CD4-positive, alpha-beta T cell treated with Interferon alpha-2 for 1 hour (primary cell): ENCODE data around the gene SLC25A17.
"Not testable (repeated sequence)": the region's sequence is repeated elsewhere in the genome, so short reads cannot be mapped to it uniquely, and the experiment has no call there.

Experiments
- DNase-seq, 2 donors: peaks; one replicate each; pipeline ENCODE4 v3.0.0-alpha.2; 2020 to 2022

SLC25A17 gene

DNA sequence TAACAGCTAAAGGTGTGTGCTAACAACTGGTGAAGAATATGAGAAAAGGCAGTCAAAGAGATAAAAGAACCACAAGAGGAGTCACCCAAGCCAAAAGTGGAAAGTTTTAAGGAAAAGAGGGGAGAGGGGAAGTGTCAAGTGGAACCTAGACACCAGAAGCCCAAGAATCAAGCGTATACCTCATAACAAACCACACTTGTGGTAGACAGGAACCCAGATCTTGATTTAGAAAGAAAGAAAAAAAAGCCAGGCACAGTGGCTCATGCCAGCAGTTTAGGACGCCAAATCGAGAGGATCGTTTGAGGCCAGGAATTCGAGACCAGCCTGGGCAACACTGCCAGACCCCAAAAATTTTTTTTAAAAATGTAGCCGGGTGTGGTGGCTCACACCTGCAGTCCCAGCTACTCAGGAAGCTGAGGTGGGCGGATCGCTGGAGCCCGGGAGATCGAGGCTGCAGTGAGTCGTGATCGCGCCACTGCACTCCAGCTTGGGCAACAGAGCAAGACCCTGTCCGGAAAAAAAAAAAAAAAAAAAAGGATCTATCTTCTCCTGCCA is 877 bp downstream of the SLC25A17 start:
- peak in 1 of 2 donors; percentile 24 for DNase-seq

DNA sequence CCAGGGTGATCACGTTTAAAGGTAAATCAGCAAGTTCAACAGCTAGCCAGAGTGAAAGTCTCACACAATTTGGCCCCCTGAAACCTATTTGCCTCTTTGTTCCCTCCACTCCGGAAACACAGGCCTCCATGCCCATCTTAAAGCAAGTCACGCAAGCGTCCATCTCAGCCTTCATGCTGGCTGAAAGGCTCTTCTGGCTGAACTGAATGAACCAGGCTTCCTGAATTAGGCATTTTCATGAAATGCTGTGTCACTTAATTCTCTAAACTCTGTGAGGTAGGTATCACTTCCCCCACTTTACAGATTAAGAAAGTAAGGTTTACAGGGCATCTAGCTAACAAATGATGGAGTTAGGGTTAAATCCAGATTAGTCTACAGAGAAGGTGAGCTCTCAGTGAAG is 1.4 kb downstream of the SLC25A17 start:
- no peak for DNase-seq

DNA sequence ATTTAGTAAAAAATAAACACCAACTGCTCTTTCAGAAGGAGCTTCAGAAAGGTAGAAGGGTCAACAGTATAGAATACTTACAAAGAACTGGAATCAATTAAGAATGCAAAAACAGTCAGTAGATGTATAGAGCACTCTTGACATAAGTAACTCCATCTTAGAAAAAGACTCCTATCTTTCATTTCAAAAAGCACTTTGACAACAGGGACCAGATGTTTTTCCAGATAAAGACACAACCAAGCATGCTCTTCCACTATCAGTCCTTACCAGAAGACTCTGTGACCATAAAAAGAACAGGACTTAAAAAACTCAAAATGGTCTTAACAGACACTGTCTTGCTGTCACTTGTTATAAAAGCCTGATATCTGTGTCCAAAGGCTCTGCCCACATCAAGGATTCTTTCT is 5.2 kb downstream of the SLC25A17 start:
- DNase-seq = no peak

DNA sequence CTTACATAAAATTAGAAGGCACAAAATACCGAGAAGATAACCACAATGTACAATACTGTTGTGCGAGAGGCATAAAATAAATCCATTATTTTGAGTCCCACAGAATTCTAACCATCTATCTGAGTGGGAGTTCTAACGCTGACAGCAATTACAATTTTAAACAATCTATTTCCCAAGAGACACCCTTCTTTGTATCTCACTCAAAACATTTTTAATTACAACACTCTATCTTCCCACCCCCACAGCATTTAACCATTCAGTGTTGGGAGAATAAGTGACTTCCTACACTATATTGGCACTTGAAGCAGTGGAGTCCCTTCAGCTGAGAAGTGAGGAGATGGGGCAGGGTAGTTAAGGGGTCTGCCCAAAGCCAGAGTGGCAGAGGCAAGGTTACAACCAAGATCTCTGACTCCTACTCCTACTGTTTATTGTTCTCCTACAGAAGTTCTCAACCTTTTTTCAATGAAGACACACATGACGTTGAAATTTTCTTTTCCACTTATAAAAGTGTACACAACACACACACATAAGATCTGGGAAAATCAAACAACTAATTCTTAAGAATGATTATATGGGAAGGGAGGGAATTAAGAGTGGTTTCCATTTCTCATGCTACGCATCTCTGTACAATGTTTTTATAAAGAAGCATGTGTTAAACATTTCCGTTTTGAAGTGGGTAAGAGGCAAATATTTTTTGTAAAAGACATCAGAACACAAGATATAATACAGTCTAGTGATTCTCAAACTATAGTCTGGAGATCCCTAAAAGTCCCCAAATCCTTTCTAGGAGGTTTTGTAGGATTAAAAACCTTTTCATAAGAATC is 10.9 kb downstream of the SLC25A17 start:
- no peak for DNase-seq

DNA sequence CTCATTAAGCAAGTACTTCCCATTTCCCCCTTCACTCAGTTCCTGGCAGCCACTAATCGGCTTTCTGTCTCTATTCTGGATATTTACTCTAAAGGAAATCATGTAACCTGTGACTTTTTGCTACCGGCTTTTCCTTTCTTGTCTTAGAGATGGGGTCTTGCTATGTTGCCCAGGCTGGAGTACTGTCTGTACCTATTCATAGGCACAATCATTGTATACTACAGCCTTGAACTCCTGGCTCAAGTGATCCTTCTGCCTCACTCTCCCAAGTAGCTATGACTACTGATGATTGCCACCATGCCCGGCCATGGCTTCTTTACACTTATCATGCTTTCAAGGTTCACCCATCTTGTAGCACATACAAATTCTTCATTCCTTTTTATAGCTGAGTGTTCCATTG is 12.4 kb downstream of the SLC25A17 start:
- no peak for DNase-seq

DNA sequence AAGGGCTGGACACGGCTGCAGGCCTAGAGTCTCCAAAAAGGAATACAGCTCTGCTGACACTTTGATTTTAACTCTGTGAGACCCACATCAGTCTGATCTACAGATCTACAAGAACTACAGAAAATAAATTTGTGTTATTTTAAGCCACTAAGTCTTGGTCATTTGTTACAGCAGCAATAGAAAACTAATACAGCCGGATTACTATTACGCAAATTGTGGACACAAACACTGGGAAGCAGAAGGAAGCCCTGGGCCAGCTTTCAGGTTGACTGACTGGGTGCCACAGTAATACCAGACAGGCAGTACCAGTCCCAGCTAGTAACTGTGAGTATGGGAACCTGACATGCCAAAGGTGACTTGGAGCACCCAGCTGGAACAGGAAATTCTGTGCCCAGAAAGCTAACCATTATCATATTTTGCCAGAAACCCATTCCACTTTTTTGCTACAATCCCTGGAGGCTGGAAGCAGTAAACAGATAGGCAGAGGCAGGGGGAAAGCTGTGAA is 13.4 kb downstream of the SLC25A17 start:
- DNase-seq = no peak

DNA sequence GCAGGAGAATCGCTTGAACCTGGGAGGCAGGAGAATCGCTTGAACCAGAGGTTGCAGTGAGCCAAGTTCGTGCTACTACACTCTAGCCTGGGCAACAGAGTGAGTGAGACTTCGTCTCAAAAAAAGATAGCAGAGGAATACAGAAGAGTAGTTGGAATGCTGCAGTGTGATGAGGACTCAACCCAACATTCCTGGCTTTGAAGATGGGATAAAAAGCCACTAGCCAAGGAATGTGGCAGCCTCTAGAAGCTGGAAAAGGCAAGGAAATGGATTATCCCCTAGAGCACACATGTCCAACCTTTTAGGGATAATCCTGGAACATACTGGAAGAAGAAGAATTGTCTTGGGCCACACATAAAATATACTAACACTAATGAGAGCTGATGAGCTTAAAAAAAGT is 13.9 kb downstream of the SLC25A17 start:
- DNase-seq = no peak

DNA sequence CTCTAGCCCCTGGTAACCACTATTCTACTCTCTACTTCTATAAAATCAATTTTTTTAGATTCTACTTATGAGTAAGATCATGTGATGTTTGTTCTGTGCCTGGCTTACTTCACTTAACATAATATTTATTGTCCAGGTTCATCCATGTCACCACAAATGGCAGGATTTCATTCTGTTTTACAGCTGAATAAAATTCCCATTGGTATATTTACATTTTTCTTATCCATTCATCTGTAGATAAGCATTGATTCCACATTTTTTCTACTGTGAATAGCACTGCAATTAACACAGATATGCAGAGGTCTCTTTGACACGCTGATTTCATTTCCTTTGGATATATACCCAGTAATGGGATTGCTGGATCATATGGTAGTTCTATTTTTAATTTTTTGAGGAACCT is 15.8 kb downstream of the SLC25A17 start:
- no peak for DNase-seq

DNA sequence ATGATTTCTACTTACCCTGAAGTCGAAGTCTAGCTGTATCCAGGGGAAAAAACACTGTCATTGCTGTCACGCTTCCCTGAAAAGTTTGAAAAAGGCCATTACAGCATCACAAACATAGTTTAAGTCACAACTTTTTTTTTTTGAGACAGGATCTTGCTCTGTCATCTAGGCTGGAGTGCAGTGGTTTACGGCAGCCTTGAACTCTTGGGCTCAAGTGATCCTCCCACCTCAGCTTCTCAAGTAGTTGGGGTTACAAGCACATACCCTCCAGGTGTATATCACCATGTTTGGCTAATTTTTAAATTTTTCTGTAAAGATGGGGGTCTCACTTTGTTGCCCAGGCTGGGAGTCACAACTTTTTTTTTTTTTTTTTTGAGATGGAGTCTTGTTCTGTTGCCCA is 20.1 kb downstream of the SLC25A17 start:
- DNase-seq = no peak

DNA sequence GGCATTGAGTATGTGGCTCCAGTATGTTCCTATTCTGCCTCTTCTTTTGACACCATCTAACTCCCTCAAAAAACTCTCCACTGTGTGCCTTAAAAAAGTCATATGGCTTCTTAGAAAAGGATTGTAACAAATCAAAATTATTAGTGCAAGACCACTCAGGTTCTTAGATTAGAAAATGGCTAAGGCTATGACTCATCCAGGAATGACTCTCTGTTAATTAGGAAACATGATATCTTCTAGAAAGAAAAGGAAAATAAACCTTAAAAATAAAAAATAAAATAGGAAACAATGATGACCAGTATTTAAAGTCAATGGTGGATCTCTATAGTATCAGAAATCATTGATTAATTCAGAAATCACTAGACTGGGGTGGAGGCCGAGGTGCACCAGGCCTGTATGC is 21.7 kb downstream of the SLC25A17 start:
- no peak for DNase-seq

DNA sequence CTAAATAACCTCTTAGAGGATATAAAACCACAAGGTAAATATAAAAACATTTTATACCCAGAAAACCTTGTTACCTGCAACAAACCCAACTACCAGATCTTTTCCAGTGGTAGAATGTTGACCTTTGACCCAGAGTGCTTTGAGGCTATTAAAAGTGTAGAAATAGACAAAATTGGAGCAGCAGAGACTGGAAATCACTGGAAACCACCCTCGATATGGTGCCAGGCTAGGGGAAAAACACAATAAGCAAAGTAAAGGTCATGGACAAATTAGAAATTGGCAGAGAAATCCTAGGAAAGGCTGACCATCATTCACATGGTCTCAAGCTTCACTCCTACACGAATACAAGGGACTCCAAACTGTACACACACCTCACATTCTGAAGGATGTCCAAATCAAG is 26.7 kb downstream of the SLC25A17 start:
- DNase-seq = no peak

DNA sequence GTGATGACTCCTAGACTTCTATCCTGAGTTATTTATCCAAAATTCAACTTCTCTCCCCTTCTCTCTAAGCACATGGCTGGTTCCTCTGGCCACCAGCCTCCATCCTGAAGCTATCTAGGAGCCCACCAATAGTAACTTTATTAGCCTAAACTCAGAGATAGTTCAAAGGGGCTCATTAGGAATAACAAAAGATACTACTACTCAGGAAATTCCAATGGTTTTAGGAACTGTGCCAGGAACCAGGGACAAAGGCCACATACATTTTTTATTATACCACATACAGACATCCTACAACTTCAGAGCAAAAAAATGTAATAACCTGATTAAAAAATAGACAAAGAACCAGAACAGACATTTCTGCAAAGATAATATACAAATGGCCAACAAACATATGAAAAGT is 27.9 kb downstream of the SLC25A17 start:
- no peak for DNase-seq

DNA sequence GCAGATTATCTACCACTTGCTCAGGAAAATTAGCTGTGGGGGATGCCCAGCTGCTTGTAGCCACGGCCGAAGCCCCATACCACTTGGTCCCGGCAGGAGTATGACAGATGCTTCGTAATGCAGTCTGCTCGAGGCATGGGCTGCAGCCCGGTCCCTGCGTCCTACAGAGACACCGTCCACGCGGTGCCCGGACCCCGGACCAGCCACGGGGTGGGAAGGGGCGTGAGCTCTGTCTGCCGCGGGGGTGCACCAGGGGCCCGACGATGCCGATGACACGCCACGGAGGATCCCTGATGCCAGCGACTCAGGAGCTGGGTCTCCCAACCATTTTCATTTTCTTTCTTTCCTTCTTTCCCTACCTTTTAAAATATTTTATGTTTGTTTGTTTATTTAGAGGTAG is 30.0 kb downstream of the SLC25A17 start:
- no peak for DNase-seq

DNA sequence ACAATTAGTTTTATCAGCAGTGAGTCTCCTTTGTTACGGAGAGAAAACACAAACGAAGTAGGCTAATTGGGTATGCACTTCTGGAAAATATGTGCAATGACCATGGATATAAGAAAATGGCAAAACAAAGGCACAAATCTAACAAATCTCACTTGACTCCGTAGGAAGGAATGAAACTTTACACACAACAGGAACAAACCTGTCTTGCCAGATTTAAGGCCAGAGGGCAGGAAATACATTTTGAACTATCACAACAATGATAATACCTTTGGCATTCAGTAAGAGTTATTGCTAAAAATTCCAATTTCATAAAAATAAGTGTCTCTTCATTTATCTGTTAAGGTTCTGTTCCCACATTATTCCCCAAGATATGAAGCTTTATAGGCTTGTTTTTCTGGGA is 36.6 kb downstream of the SLC25A17 start:
- DNase-seq = no peak

DNA sequence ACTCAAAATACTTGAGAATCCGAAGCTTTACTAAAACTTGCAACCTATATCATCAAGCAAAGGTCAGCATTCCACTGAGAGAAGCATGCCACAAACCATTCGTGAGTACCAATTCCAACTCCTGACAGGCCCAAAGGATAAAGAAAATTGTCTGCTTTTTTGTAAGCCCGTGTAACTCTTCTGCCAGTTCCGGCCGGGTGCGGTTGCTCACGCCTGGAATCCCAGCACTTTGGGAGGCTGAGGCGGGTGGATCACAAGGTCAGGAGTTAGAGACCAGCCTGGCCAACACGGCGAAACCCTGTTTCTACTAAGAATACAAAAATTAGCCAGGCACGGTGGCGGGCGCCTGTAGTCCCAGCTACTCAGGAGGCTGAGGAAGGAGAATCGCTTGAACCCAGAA is 37.4 kb downstream of the SLC25A17 start:
- not testable (repeated sequence) for DNase-seq

DNA sequence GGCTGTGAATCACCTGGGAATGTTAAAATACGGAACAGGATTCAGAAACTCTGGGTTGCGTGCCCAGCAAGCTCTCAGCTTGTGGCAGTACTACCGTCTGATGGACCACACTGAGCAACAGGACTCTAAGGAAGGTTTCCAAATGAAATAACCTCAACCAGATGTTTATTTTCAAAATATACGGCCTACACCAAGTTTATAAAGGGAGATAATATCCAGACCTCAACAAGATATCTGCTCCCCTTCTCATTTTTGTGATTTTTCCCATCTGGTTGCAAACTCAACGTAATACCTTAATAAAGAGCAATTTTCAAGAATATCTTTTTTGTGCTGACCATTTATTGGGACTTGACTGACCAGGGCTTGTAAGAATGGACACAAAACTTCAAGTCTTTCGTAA is 49.4 kb downstream of the SLC25A17 start:
- DNase-seq = no peak

DNA sequence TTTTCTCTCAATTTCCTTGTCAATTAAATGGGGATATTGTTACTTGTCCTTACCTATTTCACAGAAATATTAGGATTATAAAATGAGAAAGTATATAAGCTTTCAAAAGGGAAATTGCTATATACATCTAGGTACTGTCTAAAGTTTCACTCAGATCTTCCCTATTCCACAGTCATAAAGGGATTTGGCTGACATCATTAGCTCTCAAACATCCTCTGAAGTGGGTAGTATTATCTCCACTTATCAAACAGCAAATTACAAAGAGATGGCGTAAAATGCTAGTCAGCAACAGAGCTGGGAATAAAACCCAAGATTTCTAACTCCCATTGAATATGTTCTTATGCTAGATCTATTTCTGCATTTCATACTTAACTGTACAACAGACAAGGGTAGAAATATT is 50.9 kb downstream of the SLC25A17 start:
- no peak for DNase-seq

DNA sequence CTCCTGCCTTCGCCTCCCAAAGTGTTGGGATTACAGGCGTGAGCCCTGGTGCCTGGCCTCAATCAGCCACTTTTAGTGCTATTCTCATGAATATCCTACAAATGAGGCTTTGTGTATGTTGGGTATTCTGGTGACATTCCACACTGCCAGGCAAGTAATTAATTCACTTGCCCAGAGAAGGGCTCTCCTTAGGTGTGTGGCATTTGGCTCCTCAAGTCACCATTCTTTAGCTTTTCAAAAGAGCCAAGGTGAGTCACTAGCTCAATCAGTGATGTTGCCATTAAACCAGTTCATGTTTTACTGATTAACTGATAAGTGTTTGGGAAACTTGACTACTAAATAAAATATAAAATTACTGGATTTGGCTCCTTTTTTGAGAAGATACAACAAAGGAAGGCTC is 52.2 kb downstream of the SLC25A17 start:
- no peak for DNase-seq

DNA sequence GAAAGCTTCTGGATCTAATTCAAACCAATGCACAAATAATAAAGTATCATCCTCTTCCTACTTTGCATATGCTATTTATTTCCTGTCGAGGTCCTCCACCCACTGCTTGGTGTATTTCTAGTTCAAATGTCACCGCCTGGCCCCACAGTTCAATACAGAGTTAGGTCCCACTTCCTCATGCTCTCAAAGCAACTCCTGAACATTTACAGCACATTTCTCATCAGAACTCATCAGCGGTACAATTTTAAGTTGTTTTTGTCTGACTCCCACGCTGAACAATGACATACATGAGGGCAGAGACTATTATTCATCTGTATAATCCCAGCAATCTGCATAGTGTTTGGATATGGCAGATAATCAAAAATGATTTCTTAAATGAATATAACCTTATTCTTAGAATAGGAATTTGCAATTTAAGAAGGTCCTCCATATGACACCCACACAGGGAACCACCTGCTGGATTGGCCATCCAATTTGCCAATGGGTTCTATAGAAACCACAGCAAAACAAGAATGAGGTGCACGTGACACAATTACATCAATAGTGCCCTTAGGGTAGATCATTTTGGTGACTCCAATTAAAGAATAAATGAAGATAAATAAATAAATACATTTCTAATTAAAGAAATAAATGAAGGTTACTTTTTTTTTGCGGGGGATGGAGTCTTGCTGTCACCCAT is 54.2 kb downstream of the SLC25A17 start:
- DNase-seq = peak; percentile 15 to 26

DNA sequence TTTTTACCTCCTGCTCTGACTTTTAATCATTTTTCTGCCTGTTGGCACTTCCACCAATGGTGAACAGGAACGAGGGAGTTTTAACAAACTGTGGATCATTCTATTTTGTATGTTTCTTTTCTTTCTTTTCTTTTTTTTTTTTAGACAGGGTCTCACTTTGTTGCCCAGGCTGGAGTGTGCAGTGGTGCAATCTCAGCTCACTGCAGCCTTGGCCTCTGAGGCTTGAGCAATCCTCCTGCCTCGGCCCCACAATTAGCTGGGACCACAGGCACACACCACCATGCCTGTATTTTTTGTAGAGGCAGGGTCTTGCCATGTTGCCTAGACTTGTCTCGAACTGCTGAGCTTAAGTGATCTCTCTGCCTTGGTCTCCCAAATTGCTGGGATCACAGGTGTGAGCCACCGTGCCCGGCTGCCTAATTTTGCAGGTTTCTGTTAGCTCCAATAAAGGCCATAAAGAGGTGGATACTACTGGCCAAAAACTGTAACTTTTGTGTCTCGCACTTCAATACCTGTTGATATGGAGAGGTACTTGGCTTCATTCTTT is 59.8 kb downstream of the SLC25A17 start:
- no peak for DNase-seq

DNA sequence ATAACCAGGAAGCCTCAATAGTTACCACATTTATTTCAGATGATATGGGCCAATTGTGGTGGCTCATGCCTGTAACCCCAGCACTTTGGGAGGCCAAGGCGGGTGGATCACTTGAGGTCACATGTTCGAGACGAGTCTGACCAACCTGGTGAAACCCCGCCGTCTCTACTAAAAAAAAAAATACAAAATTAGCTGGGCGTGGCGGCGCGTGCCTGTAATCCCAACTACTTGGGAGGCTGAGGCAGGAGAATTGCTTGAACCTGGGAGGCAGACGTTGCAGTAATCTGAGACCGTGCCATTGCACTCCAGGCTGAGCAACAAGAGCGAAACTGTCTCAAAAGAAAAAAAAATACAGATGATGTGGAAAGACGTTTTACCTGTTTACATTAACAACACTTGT is 60.3 kb downstream of the SLC25A17 start:
- DNase-seq = not testable (repeated sequence)

DNA sequence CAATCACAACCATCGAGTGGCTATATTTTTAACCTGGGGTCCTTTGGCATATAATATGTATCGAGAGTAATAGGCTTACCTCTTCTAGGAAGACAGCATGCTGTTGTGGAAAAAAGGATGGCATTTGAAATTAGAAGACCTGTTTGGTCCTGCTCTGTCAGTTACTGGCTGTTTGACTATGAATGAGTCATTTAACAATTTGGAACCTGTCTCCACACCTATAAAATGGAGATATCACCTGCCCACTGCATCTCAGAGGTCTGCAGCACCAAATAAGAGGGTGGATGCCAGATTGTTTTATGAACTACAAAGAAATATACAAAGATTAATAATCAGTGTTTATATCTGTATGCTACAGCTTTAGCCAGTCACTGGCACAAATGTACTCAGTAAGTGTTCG is 60.8 kb downstream of the SLC25A17 start:
- no peak for DNase-seq

DNA sequence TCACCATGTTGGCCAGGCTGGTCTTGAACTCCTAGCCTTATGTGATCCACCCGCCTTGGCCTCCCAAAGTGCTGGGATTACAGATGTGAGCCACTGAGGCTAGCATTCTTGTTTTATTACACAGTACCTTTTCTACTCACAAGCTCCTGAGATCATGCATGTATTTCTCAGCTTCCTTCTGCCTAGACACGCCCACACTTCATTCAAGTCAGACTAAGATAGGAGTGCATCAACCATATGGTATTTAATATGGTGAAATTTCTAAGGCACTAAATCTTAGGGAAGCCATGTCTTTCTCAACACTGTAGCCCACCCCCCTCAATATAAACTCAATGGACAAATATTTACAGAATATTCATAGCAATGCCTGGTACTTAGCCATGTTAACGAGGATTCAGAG is 62.1 kb downstream of the SLC25A17 start:
- DNase-seq = no peak

DNA sequence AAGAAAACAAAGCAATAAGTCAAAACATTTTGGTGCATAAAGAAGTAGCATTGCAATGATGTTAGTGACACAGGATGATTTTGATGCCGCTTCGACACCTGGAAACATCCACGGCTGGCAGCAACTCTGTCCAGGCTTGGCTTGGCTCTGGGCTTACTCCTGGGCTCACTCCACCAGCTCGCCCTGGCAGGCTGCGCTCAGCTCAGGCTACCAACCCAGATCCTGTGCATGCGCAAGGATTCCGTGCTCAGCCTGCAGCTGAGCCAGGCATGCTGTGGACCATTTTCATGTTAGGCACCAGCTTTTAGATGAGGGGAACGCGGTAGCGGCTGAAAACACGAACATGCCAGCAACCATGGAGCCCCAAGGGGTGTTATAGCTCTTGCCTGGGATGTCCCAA is 66.0 kb downstream of the SLC25A17 start:
- DNase-seq = no peak
